Measurements from ENCODE around the gene SUN3. TPM values are rescaled to one million over a fixed set of nuclear protein-coding genes. Genes with fewer than 3 reads are reported as not detected.
"Not testable (repeated sequence)": the region's sequence is repeated elsewhere in the genome, so short reads cannot be mapped to it uniquely, and the experiment has no call there.

SUN3 gene
- total RNA-seq, 2 experiments from 2014 or later = 0.95 TPM; not detected in 1

DNA sequence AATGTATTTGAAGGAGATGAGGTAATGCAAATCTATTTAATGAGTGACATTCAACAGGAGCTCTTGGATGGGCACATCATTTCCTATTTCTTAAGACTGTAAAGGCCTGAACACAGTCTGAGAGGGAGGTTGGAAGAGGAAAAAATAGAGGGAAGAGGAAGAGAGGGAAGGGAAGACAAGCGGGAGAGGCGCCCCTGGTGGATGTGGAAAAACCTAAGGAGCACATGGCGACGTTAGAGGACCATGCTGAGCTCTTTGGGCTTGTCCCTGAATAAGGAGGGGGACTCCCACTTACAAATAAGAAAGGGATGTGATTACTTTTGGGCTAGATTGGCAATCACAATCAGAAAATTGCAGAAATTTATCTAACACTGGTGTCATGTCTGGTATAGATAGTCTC lies 19.6 kb downstream of the SUN3 start:
- Mint-ChIP-seq H3K27ac (no peak overlapping the region), H3K4me3 (no peak overlapping the region), H3K9me3 (no peaks in the 10 kb centered on the region), H3K4me1 (ENCODE audit: low read depth) (no peaks in the 10 kb centered on the region), H3K27me3 (peaks cover 2% of the 10 kb centered on the region), H3K36me3 (ENCODE audit: low read depth) (no peaks in the 10 kb centered on the region)
- ChIA-PET CTCF (no interaction called here), POLR2A (no interaction called here)
- no peak for ATAC-seq
- DNase-seq = no peak
- TF ChIP-seq, protein P1, sequence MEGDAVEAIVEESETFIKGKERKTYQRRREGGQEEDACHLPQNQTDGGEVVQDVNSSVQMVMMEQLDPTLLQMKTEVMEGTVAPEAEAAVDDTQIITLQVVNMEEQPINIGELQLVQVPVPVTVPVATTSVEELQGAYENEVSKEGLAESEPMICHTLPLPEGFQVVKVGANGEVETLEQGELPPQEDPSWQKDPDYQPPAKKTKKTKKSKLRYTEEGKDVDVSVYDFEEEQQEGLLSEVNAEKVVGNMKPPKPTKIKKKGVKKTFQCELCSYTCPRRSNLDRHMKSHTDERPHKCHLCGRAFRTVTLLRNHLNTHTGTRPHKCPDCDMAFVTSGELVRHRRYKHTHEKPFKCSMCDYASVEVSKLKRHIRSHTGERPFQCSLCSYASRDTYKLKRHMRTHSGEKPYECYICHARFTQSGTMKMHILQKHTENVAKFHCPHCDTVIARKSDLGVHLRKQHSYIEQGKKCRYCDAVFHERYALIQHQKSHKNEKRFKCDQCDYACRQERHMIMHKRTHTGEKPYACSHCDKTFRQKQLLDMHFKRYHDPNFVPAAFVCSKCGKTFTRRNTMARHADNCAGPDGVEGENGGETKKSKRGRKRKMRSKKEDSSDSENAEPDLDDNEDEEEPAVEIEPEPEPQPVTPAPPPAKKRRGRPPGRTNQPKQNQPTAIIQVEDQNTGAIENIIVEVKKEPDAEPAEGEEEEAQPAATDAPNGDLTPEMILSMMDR (IDR thresholded peaks at IDR 0.05) = no peak
- intact Hi-C loops (cut with micrococcal nuclease) = no loop called here

DNA sequence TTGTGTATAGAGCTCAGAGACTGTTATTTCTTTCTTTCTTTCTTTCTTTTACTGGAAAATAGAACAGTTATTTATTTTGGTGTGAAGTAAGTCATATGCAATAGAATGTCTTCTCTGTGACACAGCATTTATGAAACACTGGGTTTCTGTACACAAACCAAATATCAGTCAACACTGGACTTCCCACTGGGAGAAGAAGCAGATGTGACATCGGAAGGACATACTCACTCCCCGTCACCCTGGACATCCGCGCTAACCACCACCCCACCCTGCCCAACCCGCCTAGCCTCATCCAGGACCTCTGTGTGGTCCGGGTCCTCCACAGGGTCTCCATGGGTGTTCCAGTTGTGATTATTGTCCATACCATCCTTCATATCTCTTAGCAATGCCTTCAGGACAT lies 22.0 kb downstream of the SUN3 start:
- Mint-ChIP-seq H3K27me3 (peaks cover 2% of the 10 kb centered on the region), H3K36me3 (ENCODE audit: low read depth) (no peaks in the 10 kb centered on the region), H3K4me3 (no peak overlapping the region), H3K4me1 (ENCODE audit: low read depth) (no peaks in the 10 kb centered on the region), H3K27ac (no peak overlapping the region), H3K9me3 (no peaks in the 10 kb centered on the region)
- TF ChIP-seq, protein P1 (IDR thresholded peaks at IDR 0.05) = no peak
- intact Hi-C loops (cut with micrococcal nuclease) = no loop called here
- ChIA-PET CTCF (interaction anchor here (1.3 kb wide), 1 partner anchor 61 kb away, joined by 3 read pairs; no protein-coding TSS in a partner anchor), POLR2A (no interaction called here)
- no peak for DNase-seq
- ATAC-seq = no peak

DNA sequence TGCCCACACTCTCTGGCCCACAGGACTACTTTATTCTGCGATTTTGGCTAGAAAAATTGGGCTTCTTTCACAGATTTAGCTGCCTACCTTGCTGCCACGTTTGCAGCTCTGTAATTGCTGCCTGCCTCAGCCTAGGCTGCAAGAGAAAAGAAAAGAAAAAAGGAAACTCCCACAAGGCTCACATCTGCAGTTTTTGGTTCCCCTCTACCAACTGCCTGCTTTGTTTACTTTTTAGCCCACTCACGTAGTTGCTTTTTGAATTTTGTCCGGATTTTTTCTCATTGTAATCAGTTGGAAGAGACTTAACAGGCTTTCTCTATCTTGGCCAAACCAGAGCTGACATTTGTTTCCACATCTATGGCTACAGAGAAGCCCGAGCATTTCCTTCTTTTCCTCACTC lies 24.3 kb downstream of the SUN3 start:
- Mint-ChIP-seq H3K27me3 (peaks cover 2% of the 10 kb centered on the region), H3K4me1 (ENCODE audit: low read depth) (no peaks in the 10 kb centered on the region), H3K27ac (no peak overlapping the region), H3K36me3 (ENCODE audit: low read depth) (no peaks in the 10 kb centered on the region), H3K9me3 (no peaks in the 10 kb centered on the region), H3K4me3 (no peak overlapping the region)
- no peak for ATAC-seq
- TF ChIP-seq, protein P1 (IDR thresholded peaks at IDR 0.05) = no peak
- ChIA-PET POLR2A (interaction anchor here (0.6 kb wide), 1 partner anchor 802 kb away, joined by 3 read pairs; no protein-coding TSS in a partner anchor), CTCF (interaction anchor here (0.9 to 1.4 kb wide), 2 partner anchors 16 to 106 kb away, joined by 3 to 4 read pairs; no protein-coding TSS in a partner anchor)
- DNase-seq = no peak
- intact Hi-C loops (cut with micrococcal nuclease) = no loop called here

DNA sequence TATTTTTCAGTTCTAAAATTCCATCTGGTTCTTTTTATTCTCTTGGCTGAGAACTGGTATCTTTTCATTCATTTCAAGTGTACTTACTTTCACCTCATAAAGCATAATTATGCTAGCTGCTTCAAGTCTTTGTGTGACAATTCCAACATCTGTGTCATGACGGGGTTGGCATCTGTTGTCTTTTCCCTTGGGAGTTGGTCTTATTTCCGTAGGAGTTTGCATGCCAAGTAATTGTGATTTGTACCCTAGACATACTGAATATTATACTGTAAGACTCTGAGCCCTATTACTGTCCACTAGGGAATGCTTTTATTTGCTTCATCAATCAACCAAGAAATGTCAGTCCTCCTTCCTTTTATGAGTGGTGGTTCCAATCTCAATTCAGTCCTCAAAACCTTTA lies 24.9 kb downstream of the SUN3 start:
- DNase-seq (no peak), ATAC-seq (no peak)
- ChIA-PET POLR2A (interaction anchor here (0.6 kb wide), 1 partner anchor 802 kb away, joined by 3 read pairs; no protein-coding TSS in a partner anchor), CTCF (interaction anchor here (0.9 to 1.4 kb wide), 2 partner anchors 16 to 106 kb away, joined by 3 to 4 read pairs; no protein-coding TSS in a partner anchor)
- Mint-ChIP-seq H3K27ac (no peak overlapping the region), H3K36me3 (ENCODE audit: low read depth) (no peaks in the 10 kb centered on the region), H3K4me3 (no peak overlapping the region), H3K27me3 (peaks cover 2% of the 10 kb centered on the region), H3K9me3 (no peaks in the 10 kb centered on the region), H3K4me1 (ENCODE audit: low read depth) (no peaks in the 10 kb centered on the region)
- TF ChIP-seq, protein P1 (IDR thresholded peaks at IDR 0.05) = no peak
- intact Hi-C loops (cut with micrococcal nuclease) = no loop called here

DNA sequence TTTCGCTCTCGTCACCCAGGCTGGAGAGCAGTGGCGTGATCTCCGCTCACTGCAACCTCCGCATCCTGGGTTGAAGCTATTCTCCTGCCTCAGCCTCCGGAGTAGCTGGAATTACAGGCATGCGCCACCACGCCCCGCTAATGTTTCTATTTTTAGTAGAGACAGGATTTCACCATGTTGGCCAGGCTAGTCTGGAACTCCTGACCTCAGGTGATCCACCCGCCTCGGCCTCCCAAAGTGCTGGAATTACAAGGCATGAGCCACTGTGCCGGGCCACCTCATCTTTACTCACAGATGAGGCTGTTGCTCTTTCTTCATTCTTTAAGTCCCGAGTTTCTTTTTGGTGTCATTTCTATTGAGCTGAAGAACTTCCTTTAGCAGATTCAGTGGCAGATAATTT lies 28.7 kb downstream of the SUN3 start:
- H3K4me3 Mint-ChIP-seq; intact Hi-C loops (cut with micrococcal nuclease); H3K36me3 Mint-ChIP-seq (ENCODE audit: low read depth); H3K4me1 Mint-ChIP-seq (ENCODE audit: low read depth); H3K27me3 Mint-ChIP-seq; ATAC-seq; H3K9me3 Mint-ChIP-seq; H3K27ac Mint-ChIP-seq; DNase-seq: not testable (repeated sequence)
- POLR2A ChIA-PET = interaction anchor here (1.1 kb wide), 1 partner anchor 15 kb away, joined by 3 read pairs; no protein-coding TSS in a partner anchor
- CTCF ChIA-PET = interaction anchor here (1.0 to 3.6 kb wide), 3 partner anchors 8 to 110 kb away, joined by 5 to 10 read pairs (median 10); no protein-coding TSS in a partner anchor

All from activated CD8-positive, alpha-beta T cell treated with anti-CD3 and anti-CD28 coated beads for 36 hours (primary cell).